Calu3 (cell line): ENCODE data around the gene THAP12. TPM values are rescaled to one million over a fixed set of nuclear protein-coding genes. Genes with fewer than 3 reads are reported as not detected.

Experiments
- BruUV-seq: library from RNA; stranded (reverse); fragments of 400-500 nt; replicated peaks from 2 replicates; lab custom pipeline; 2021; lab: Mats Ljungman, UMichigan
- CTCF ChIA-PET: fragments of 300-600 bp; sonication (Branson Sonifier 250); formaldehyde crosslinking; loops from one replicate; lab custom pipeline; 2022; ENCODE audit warnings: antibody characterized with exemption; lab: Charles Lee
- DNase-seq: peaks from one replicate; pipeline ENCODE4 v3.0.0; 2022
- H3K27ac Mint-ChIP-seq: one replicate; pipeline ENCODE4 v1.8.0; 2022; ENCODE audit warnings: mixed read lengths; ENCODE audit not compliant: unreplicated experiment
- H3K27me3 Mint-ChIP-seq: one replicate; pipeline ENCODE4 v1.8.0; 2022; ENCODE audit warnings: mixed read lengths; ENCODE audit not compliant: unreplicated experiment
- H3K36me3 Mint-ChIP-seq: one replicate; pipeline ENCODE4 v1.8.0; 2022; ENCODE audit warnings: mild to moderate bottlenecking, moderate library complexity, mixed read lengths; ENCODE audit not compliant: insufficient read depth, unreplicated experiment
- H3K4me1 Mint-ChIP-seq: one replicate; pipeline ENCODE4 v1.8.0; 2022; ENCODE audit warnings: mild to moderate bottlenecking, low read depth, mixed read lengths; ENCODE audit not compliant: unreplicated experiment
- H3K4me3 Mint-ChIP-seq: one replicate; pipeline ENCODE4 v1.8.0; 2022; ENCODE audit warnings: mild to moderate bottlenecking, low read depth, moderate library complexity, mixed read lengths; ENCODE audit not compliant: unreplicated experiment
- H3K9me3 Mint-ChIP-seq: one replicate; pipeline ENCODE4 v1.8.0; 2022; ENCODE audit warnings: low read depth, mixed read lengths; ENCODE audit not compliant: unreplicated experiment
- CTCF ChIP-seq: fragments of 200-600 bp; IDR thresholded peaks from one replicate; pipeline ENCODE4 v1.8.0; 2022; ENCODE audit warnings: antibody characterized with exemption; ENCODE audit not compliant: unreplicated experiment
- intact Hi-C: fragments of 100-400 bp; cut with micrococcal nuclease; formaldehyde crosslinking; loops from one replicate; pipeline ENCODE4 v1.10.0; 2022; ENCODE audit not compliant: unreplicated experiment
- total RNA-seq: library from RNA; stranded (reverse); gene quantifications from 2 replicates; pipeline ENCODE4 v1.2.3, GENCODE V29; 2022

The THAP12 gene
- total RNA-seq, 1 experiment from 2014 or later: 49.2 TPM

- Mint-ChIP-seq H3K27ac (no peak overlapping the region), H3K27me3 (peaks cover 54% of the 10 kb centered on the region), H3K9me3 (no peaks in the 10 kb centered on the region), H3K4me3 (no peak overlapping the region), H3K4me1 (no peaks in the 10 kb centered on the region), H3K36me3 (peaks cover 6% of the 10 kb centered on the region)
- no TSS peak for BruUV-seq
- DNase-seq: no peak
- TF ChIP-seq CTCF: no peak
- intact Hi-C loops: loop anchor here (5.0 to 10.0 kb wide), 2 partner anchors 420 to 612 kb away; no protein-coding TSS in a partner anchor
- CTCF ChIA-PET: interaction anchor here (3.3 kb wide), 1 partner anchor 109 kb away, joined by 62 read pairs; no protein-coding TSS in a partner anchor
Observed at GRCh38 chr11:76317296-76317695, 63.6 kb downstream of the THAP12 start.

GRCh38 chr11:76316726-76317125, 64.2 kb downstream of the THAP12 start:
- no peak overlapping the region for H3K4me3 Mint-ChIP-seq
- H3K9me3 Mint-ChIP-seq: no peaks in the 10 kb centered on the region
- peaks cover 54% of the 10 kb centered on the region for H3K27me3 Mint-ChIP-seq
- H3K27ac Mint-ChIP-seq: no peak overlapping the region
- intact Hi-C loops: loop anchor here (5.0 to 10.0 kb wide), 2 partner anchors 419 to 612 kb away; no protein-coding TSS in a partner anchor
- H3K36me3 Mint-ChIP-seq: peaks cover 5% of the 10 kb centered on the region
- BruUV-seq: no TSS peak
- TF ChIP-seq CTCF: no peak
- no peaks in the 10 kb centered on the region for H3K4me1 Mint-ChIP-seq
- CTCF ChIA-PET: interaction anchor here (3.3 kb wide), 1 partner anchor 108 kb away, joined by 62 read pairs; no protein-coding TSS in a partner anchor
- DNase-seq: no peak

DNA sequence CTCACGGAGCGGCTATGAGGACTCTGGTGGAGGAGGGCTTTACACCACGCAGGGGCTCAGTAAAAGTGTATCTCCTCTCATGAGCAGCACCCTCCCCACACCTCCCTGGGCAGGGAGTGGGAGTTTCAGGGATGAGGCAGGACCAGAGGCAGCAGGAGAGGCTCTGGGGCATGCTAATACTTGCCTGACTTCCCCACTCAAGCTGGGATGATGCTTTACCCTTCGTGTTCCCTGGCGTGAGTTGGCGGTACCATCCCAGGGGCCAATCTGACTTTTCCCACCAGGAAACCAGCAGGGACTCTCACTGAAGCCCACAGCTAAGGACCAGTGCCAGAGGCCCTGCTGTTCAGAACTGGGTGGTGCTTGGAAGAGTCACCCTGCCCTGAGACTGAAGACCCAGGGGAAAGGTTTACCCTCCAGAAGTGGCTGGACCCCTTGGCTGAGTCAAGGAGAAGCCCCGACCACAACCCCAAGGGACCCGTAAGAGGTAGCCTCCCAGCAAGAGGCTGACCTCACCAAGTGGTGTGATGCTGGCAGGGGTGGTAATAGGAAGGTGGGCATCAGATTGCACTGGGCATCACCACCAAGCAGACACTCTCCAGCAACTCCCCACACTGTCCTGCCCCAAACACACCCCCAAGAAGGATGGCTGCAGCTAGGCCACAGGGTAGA, 65.6 kb downstream of the THAP12 start:
- H3K4me3 Mint-ChIP-seq: no peak overlapping the region
- BruUV-seq: no TSS peak
- H3K36me3 Mint-ChIP-seq: no peaks in the 10 kb centered on the region
- no peaks in the 10 kb centered on the region for H3K4me1 Mint-ChIP-seq
- H3K27me3 Mint-ChIP-seq: peaks cover 53% of the 10 kb centered on the region
- CTCF ChIA-PET: interaction anchor here (1.4 kb wide), 1 partner anchor 11 kb away, joined by 3 read pairs; no protein-coding TSS in a partner anchor
- no peak overlapping the region for H3K27ac Mint-ChIP-seq
- H3K9me3 Mint-ChIP-seq: no peaks in the 10 kb centered on the region
- DNase-seq: no peak
- TF ChIP-seq CTCF: no peak
- intact Hi-C loops: loop anchor here (5.0 to 10.0 kb wide), 2 partner anchors 418 to 611 kb away; no protein-coding TSS in a partner anchor

- Mint-ChIP-seq H3K4me3 (no peak overlapping the region), H3K27me3 (peaks cover 53% of the 10 kb centered on the region), H3K36me3 (no peaks in the 10 kb centered on the region), H3K27ac (no peak overlapping the region), H3K4me1 (no peaks in the 10 kb centered on the region), H3K9me3 (no peaks in the 10 kb centered on the region)
- intact Hi-C loops: loop anchor here (5.0 to 10.0 kb wide), 2 partner anchors 417 to 610 kb away; no protein-coding TSS in a partner anchor
- no peak for TF ChIP-seq CTCF
- DNase-seq: no peak
- CTCF ChIA-PET: interaction anchor here (1.4 kb wide), 1 partner anchor 11 kb away, joined by 3 read pairs; no protein-coding TSS in a partner anchor
- no TSS peak for BruUV-seq
Observed at GRCh38 chr11:76314741-76315090, 66.2 kb downstream of the THAP12 start.
